Left lobe of liver (tissue), 2 donors: ENCODE results near the gene INO80C. TPM values are rescaled to one million over a fixed set of nuclear protein-coding genes. Genes with fewer than 3 reads are reported as not detected.

ENCODE experiments used
- ATAC-seq: fragments of 200-7000 bp; cut with Tn5 transposase; one replicate; pipeline ENCODE4 v1.9.1; 2020; ENCODE audit warnings: mild to moderate bottlenecking, moderate library complexity
- DNase-seq: peaks from one replicate; pipeline ENCODE4 v3.0.0-alpha.2; 2020; ENCODE audit warnings: low spot score
- total RNA-seq: library from RNA; stranded (reverse); gene quantifications from one replicate; pipeline ENCODE4 v1.2.1, GENCODE V29; 2021
- donor health status: DM: no; HTN: no; CAD: no; lungs with moderate emphysema.
- donor health status: DM: no; HTN: yes; CAD: no.

INO80C gene
- total RNA-seq, 1 donor from 2014 or later: 9.5 TPM

GRCh38 chr18:35513181-35513936 is 15.6 kb upstream of the INO80C start:
- ATAC-seq (no peak), DNase-seq (no peak)

GRCh38 chr18:35512761-35513160 is 15.0 kb upstream of the INO80C start:
- DNase-seq (no peak), ATAC-seq (no peak)

GRCh38 chr18:35511833-35512232 is 14.1 kb upstream of the INO80C start:
- no peak for DNase-seq
- peak; percentile 91 for ATAC-seq

GRCh38 chr18:35511428-35511827 is 13.7 kb upstream of the INO80C start:
- ATAC-seq (peak; percentile 31), DNase-seq (no peak)

GRCh38 chr18:35510076-35510651 is 12.4 kb upstream of the INO80C start:
- DNase-seq (peak; percentile 19), ATAC-seq (no peak)

- DNase-seq (no peak), ATAC-seq (no peak)
Measured at GRCh38 chr18:35508746-35509338, 11.1 kb upstream of the INO80C start.

- ATAC-seq (no peak), DNase-seq (no peak)
Measured at GRCh38 chr18:35508030-35508429, 10.3 kb upstream of the INO80C start.

GRCh38 chr18:35507623-35508022 is 9.9 kb upstream of the INO80C start:
- ATAC-seq: no peak

GRCh38 chr18:35507192-35507591 is 9.4 kb upstream of the INO80C start:
- DNase-seq (no peak), ATAC-seq (no peak)

More at GRCh38 chr18:35507623-35508022, 9.9 kb upstream of the INO80C start:
- DNase-seq: no peak

GRCh38 chr18:35506024-35506712 is 8.4 kb upstream of the INO80C start:
- DNase-seq (no peak), ATAC-seq (peak; percentile 53)

- ATAC-seq (no peak), DNase-seq (no peak)
Measured at GRCh38 chr18:35504996-35505395, 7.2 kb upstream of the INO80C start.

- ATAC-seq (no peak), DNase-seq (no peak)
Measured at GRCh38 chr18:35502052-35502451, 4.3 kb upstream of the INO80C start.

GRCh38 chr18:35501369-35501768 is 3.6 kb upstream of the INO80C start:
- DNase-seq: no peak
- ATAC-seq: no peak

- DNase-seq (no peak), ATAC-seq (no peak)
Measured at GRCh38 chr18:35500113-35500512, 2.4 kb upstream of the INO80C start.

GRCh38 chr18:35497027-35497369 is 762 bp downstream of the INO80C start:
- peak; percentile 53 for ATAC-seq
- no peak for DNase-seq

- ATAC-seq: no peak
- no peak for DNase-seq
Measured at GRCh38 chr18:35495536-35496314, 2.0 kb downstream of the INO80C start.

GRCh38 chr18:35494251-35495220 is 3.2 kb downstream of the INO80C start:
- DNase-seq: no peak
- no peak for ATAC-seq

GRCh38 chr18:35491700-35492077 is 6.1 kb downstream of the INO80C start:
- no peak for DNase-seq
- ATAC-seq: peak; percentile 19

- no peak for ATAC-seq
- DNase-seq: no peak
Measured at GRCh38 chr18:35490894-35491699, 6.7 kb downstream of the INO80C start.
